Transverse colon (tissue), 4 donors: ENCODE data around the gene RUNX1.

Source experiments
- CTCF ChIP-seq, 5 experiments: fragments of 200-600 bp in 3 of 5; fragments of 450-650 bp in 2 of 5; sonication (generic) in 3 of 5; IDR thresholded peaks; 1 replicate in 2 of 5; 2 replicates in 3 of 5; pipeline ENCODE4 v1.5.1; 2016 to 2017; ENCODE audit warnings: antibody characterized with exemption in 5 of 5, inconsistent platforms in 3 of 5, mild to moderate bottlenecking in 2 of 5, moderate library complexity in 1 of 5
- EP300 ChIP-seq: sonication (generic); formaldehyde crosslinking; IDR thresholded peaks from one replicate; pipeline ENCODE4 v1.6.1; 2017; ENCODE audit warnings: antibody characterized with exemption, low read depth
- POLR2A ChIP-seq: fragments of 450-650 bp; IDR thresholded peaks from one replicate; pipeline ENCODE4 v1.6.1; 2016; ENCODE audit warnings: antibody characterized with exemption, mild to moderate bottlenecking, moderate library complexity
- POLR2AphosphoS5 ChIP-seq, 3 donors: sonication (generic); formaldehyde crosslinking; IDR thresholded peaks; one replicate each; pipeline ENCODE4 v1.6.1; 2016; ENCODE audit warnings: antibody characterized with exemption in 3 of 3

GRCh38 chr21:35077975-35078374 is 28.9 kb upstream of the RUNX1 start:
- TF ChIP-seq CTCF (IDR thresholded peaks at IDR 0.05) (no peak), POLR2A (no peak), POLR2AphosphoS5 (IDR thresholded peaks at IDR 0.05) (no peak), EP300 (no peak)
